Duodenal mucosa (tissue), 2 donors: ENCODE results near the gene ANKRD34C.

ENCODE experiments used
- H3K27ac ChIP-seq: one replicate; pipeline ENCODE4 v1.7.0; 2013; ENCODE audit warnings: low read depth, low read length
- H3K27me3 ChIP-seq, 2 donors: one replicate each; pipeline ENCODE4 v1.7.0; 2013; ENCODE audit warnings: low read length in 2 of 2, control low read depth in 1 of 2; ENCODE audit not compliant: insufficient read depth in 2 of 2, control insufficient read depth in 1 of 2
- H3K36me3 ChIP-seq, 2 donors: one replicate each; pipeline ENCODE4 v1.7.0; 2013; ENCODE audit warnings: low read length in 2 of 2, control low read depth in 1 of 2; ENCODE audit not compliant: insufficient read depth in 2 of 2, control insufficient read depth in 1 of 2
- H3K4me1 ChIP-seq, 2 donors: one replicate each; pipeline ENCODE4 v1.7.0; 2013; ENCODE audit warnings: low read length in 2 of 2, control low read depth in 1 of 2; ENCODE audit not compliant: insufficient read depth in 2 of 2, control insufficient read depth in 1 of 2
- H3K4me3 ChIP-seq, 2 donors: one replicate each; pipeline ENCODE4 v1.7.0; 2013; ENCODE audit warnings: low read length in 2 of 2, low read depth in 1 of 2
- H3K9ac ChIP-seq, 2 donors: one replicate each; pipeline ENCODE4 v1.7.0; 2013; ENCODE audit warnings: low read length in 2 of 2, low read depth in 1 of 2
- H3K9me3 ChIP-seq, 2 donors: one replicate each; pipeline ENCODE4 v1.7.0; 2013; ENCODE audit warnings: low read length in 2 of 2, control low read depth in 1 of 2; ENCODE audit not compliant: control insufficient read depth in 1 of 2

The ANKRD34C gene

GRCh38 chr15:79282371-79283251 lies at the start of gene ANKRD34C:
TSS of gene ANKRD34C (plus strand) at chr15:79282722. CDS start at chr15:79293285, 10,563 bp downstream.
- no peak within 1 kb of the TSS for H3K27ac ChIP-seq
- H3K9ac ChIP-seq: no peak within 1 kb of the TSS
- H3K4me3 ChIP-seq: no peak within 1 kb of the TSS
- no peaks in the 10 kb centered on the region for H3K9me3 ChIP-seq
- peaks cover 22 to 28% of the 10 kb centered on the region in 2 donors for H3K27me3 ChIP-seq
- no peaks in the 10 kb centered on the region for H3K4me1 ChIP-seq
- no peaks in the 10 kb centered on the region for H3K36me3 ChIP-seq

- Histone ChIP-seq H3K36me3 (no peaks in the 10 kb centered on the region), H3K9ac (no peak overlapping the region), H3K9me3 (peaks cover 0 to 4% of the 10 kb centered on the region in 2 donors), H3K27me3 (peaks cover 0 to 6% of the 10 kb centered on the region in 2 donors), H3K4me3 (no peak overlapping the region), H3K27ac (no peak overlapping the region), H3K4me1 (no peaks in the 10 kb centered on the region)
These were observed 49.3 kb upstream of the ANKRD34C start for GRCh38 chr15:79233236-79233635.

- H3K9me3 ChIP-seq: no peaks in the 10 kb centered on the region
- H3K27me3 ChIP-seq: peaks cover 0 to 7% of the 10 kb centered on the region in 2 donors
- no peak overlapping the region for H3K27ac ChIP-seq
- H3K36me3 ChIP-seq: no peaks in the 10 kb centered on the region
- no peaks in the 10 kb centered on the region for H3K4me1 ChIP-seq
- H3K4me3 ChIP-seq: no peak overlapping the region
- H3K9ac ChIP-seq: no peak overlapping the region
These were observed 42.5 kb upstream of the ANKRD34C start for GRCh38 chr15:79240036-79240435.

GRCh38 chr15:79243723-79244122 lies 38.8 kb upstream of the ANKRD34C start:
- H3K36me3 ChIP-seq: no peaks in the 10 kb centered on the region
- peaks cover 0 to 7% of the 10 kb centered on the region in 2 donors for H3K27me3 ChIP-seq
- H3K9ac ChIP-seq: no peak overlapping the region
- no peaks in the 10 kb centered on the region for H3K9me3 ChIP-seq
- no peaks in the 10 kb centered on the region for H3K4me1 ChIP-seq
- H3K27ac ChIP-seq: no peak overlapping the region
- no peak overlapping the region for H3K4me3 ChIP-seq

GRCh38 chr15:79244876-79245275 lies 37.6 kb upstream of the ANKRD34C start:
- Histone ChIP-seq H3K9ac (no peak overlapping the region), H3K36me3 (no peaks in the 10 kb centered on the region), H3K9me3 (no peaks in the 10 kb centered on the region), H3K27ac (no peak overlapping the region), H3K4me1 (no peaks in the 10 kb centered on the region), H3K4me3 (no peak overlapping the region), H3K27me3 (peaks cover 0 to 7% of the 10 kb centered on the region in 2 donors)

GRCh38 chr15:79248183-79248582 lies 34.3 kb upstream of the ANKRD34C start:
- no peaks in the 10 kb centered on the region for H3K27me3 ChIP-seq
- no peak overlapping the region for H3K9ac ChIP-seq
- H3K4me3 ChIP-seq: no peak overlapping the region
- H3K9me3 ChIP-seq: no peaks in the 10 kb centered on the region
- no peaks in the 10 kb centered on the region for H3K36me3 ChIP-seq
- no peaks in the 10 kb centered on the region for H3K4me1 ChIP-seq
- H3K27ac ChIP-seq: no peak overlapping the region

- Histone ChIP-seq H3K27ac (no peak overlapping the region), H3K4me3 (no peak overlapping the region), H3K36me3 (no peaks in the 10 kb centered on the region), H3K9ac (no peak overlapping the region), H3K27me3 (peaks cover 3 to 4% of the 10 kb centered on the region in 2 donors), H3K9me3 (no peaks in the 10 kb centered on the region), H3K4me1 (no peaks in the 10 kb centered on the region)
These were observed 25.1 kb upstream of the ANKRD34C start for GRCh38 chr15:79257454-79257853.

- no peaks in the 10 kb centered on the region for H3K4me1 ChIP-seq
- H3K4me3 ChIP-seq: no peak overlapping the region
- H3K27ac ChIP-seq: no peak overlapping the region
- no peak overlapping the region for H3K9ac ChIP-seq
- H3K9me3 ChIP-seq: no peaks in the 10 kb centered on the region
- H3K27me3 ChIP-seq: peaks cover 3 to 7% of the 10 kb centered on the region in 2 donors
- H3K36me3 ChIP-seq: no peaks in the 10 kb centered on the region
These were observed 20.7 kb upstream of the ANKRD34C start for GRCh38 chr15:79261836-79262235.

- peaks cover 3 to 7% of the 10 kb centered on the region in 2 donors for H3K27me3 ChIP-seq
- no peaks in the 10 kb centered on the region for H3K36me3 ChIP-seq
- H3K9me3 ChIP-seq: no peaks in the 10 kb centered on the region
- H3K4me1 ChIP-seq: no peaks in the 10 kb centered on the region
- no peak overlapping the region for H3K27ac ChIP-seq
- no peak overlapping the region for H3K9ac ChIP-seq
- no peak overlapping the region for H3K4me3 ChIP-seq
These were observed 17.4 kb upstream of the ANKRD34C start for GRCh38 chr15:79265167-79265566.

- no peaks in the 10 kb centered on the region for H3K4me1 ChIP-seq
- peaks cover 0 to 3% of the 10 kb centered on the region in 2 donors for H3K27me3 ChIP-seq
- no peaks in the 10 kb centered on the region for H3K9me3 ChIP-seq
- no peak overlapping the region for H3K4me3 ChIP-seq
- H3K36me3 ChIP-seq: no peaks in the 10 kb centered on the region
- H3K9ac ChIP-seq: no peak overlapping the region
- no peak overlapping the region for H3K27ac ChIP-seq
These were observed 16.4 kb upstream of the ANKRD34C start for GRCh38 chr15:79265987-79266579.
